OCI-LY3 (cell line): ENCODE results near the gene NPIPA2.
"Not testable (repeated sequence)": the region's sequence is repeated elsewhere in the genome, so short reads cannot be mapped to it uniquely, and the experiment has no call there.

Experiments
- CTCF ChIP-seq: fragments of 200-600, 300-600 bp; sonication (generic); IDR thresholded peaks from 2 replicates; pipeline ENCODE4 v1.5.1; 2014; ENCODE audit warnings: antibody characterized with exemption, low read length, low read depth
- EZH2phosphoT487 ChIP-seq: fragments of 200-600 bp; shearing (Covaris generic); IDR thresholded peaks from 2 replicates; pipeline ENCODE4 v1.6.1; 2018; ENCODE audit warnings: antibody characterized with exemption, mixed run types, low read depth

- TF ChIP-seq CTCF, EZH2phosphoT487: not testable (repeated sequence)
Observed at GRCh38 chr16:14694129-14694528, 48.2 kb upstream of the NPIPA2 start, which contains the start of gene PLA2G10.
